ENCODE measurements around the gene ASXL2. TPM values are rescaled to one million over a fixed set of nuclear protein-coding genes. Genes with fewer than 3 reads are reported as not detected.
"Not testable (repeated sequence)": the region's sequence is repeated elsewhere in the genome, so short reads cannot be mapped to it uniquely, and the experiment has no call there.

The ASXL2 gene
- total RNA-seq, 1 experiment from 2014 or later: 34.0 TPM

- ChIA-PET POLR2A (no interaction called here), CTCF (interaction anchor here (0.6 kb wide), 3 partner anchors 27 to 723 kb away, joined by 3 read pairs; no protein-coding TSS in a partner anchor)
- H3K36me3 Mint-ChIP-seq (ENCODE audit: insufficient read depth, unreplicated experiment): no peaks in the 10 kb centered on the region
- intact Hi-C loops (cut with micrococcal nuclease): no loop called here
- no TSS peak for BruUV-seq (replicated peaks)
- no peak overlapping the region for H3K27ac Mint-ChIP-seq (ENCODE audit: low read depth, unreplicated experiment)
- no peaks in the 10 kb centered on the region for H3K9me3 Mint-ChIP-seq (ENCODE audit: unreplicated experiment)
- DNase-seq (ENCODE audit: unreplicated experiment): no peak
- no peaks in the 10 kb centered on the region for H3K4me1 Mint-ChIP-seq (ENCODE audit: insufficient read depth, unreplicated experiment)
- H3K4me3 Mint-ChIP-seq (ENCODE audit: unreplicated experiment): no peak overlapping the region
- no peaks in the 10 kb centered on the region for H3K27me3 Mint-ChIP-seq (ENCODE audit: insufficient read depth, unreplicated experiment)
- TF ChIP-seq, protein P1, sequence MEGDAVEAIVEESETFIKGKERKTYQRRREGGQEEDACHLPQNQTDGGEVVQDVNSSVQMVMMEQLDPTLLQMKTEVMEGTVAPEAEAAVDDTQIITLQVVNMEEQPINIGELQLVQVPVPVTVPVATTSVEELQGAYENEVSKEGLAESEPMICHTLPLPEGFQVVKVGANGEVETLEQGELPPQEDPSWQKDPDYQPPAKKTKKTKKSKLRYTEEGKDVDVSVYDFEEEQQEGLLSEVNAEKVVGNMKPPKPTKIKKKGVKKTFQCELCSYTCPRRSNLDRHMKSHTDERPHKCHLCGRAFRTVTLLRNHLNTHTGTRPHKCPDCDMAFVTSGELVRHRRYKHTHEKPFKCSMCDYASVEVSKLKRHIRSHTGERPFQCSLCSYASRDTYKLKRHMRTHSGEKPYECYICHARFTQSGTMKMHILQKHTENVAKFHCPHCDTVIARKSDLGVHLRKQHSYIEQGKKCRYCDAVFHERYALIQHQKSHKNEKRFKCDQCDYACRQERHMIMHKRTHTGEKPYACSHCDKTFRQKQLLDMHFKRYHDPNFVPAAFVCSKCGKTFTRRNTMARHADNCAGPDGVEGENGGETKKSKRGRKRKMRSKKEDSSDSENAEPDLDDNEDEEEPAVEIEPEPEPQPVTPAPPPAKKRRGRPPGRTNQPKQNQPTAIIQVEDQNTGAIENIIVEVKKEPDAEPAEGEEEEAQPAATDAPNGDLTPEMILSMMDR (IDR thresholded peaks at IDR 0.05; ENCODE audit: unreplicated experiment): no peak
These were observed 42.6 kb upstream of the ASXL2 start for GRCh38 chr2:25920786-25921415.

GRCh38 chr2:25920336-25920735 lies 42.0 kb upstream of the ASXL2 start:
- H3K4me3 Mint-ChIP-seq (ENCODE audit: unreplicated experiment): no peak overlapping the region
- H3K9me3 Mint-ChIP-seq (ENCODE audit: unreplicated experiment): no peaks in the 10 kb centered on the region
- no peaks in the 10 kb centered on the region for H3K4me1 Mint-ChIP-seq (ENCODE audit: insufficient read depth, unreplicated experiment)
- POLR2A ChIA-PET: no interaction called here
- peak; percentile 57 for DNase-seq (ENCODE audit: unreplicated experiment)
- CTCF ChIA-PET: interaction anchor here (0.6 kb wide), 2 partner anchors 98 to 723 kb away, joined by 3 read pairs; no protein-coding TSS in a partner anchor
- no TSS peak for BruUV-seq (replicated peaks)
- no peaks in the 10 kb centered on the region for H3K27me3 Mint-ChIP-seq (ENCODE audit: insufficient read depth, unreplicated experiment)
- TF ChIP-seq, protein P1 (IDR thresholded peaks at IDR 0.05; ENCODE audit: unreplicated experiment): no peak
- no peaks in the 10 kb centered on the region for H3K36me3 Mint-ChIP-seq (ENCODE audit: insufficient read depth, unreplicated experiment)
- intact Hi-C loops (cut with micrococcal nuclease): no loop called here
- H3K27ac Mint-ChIP-seq (ENCODE audit: low read depth, unreplicated experiment): no peak overlapping the region

- Mint-ChIP-seq H3K4me3 (ENCODE audit: unreplicated experiment) (no peak overlapping the region), H3K9me3 (ENCODE audit: unreplicated experiment) (no peaks in the 10 kb centered on the region), H3K4me1 (ENCODE audit: insufficient read depth, unreplicated experiment) (peaks cover 10% of the 10 kb centered on the region), H3K27ac (ENCODE audit: low read depth, unreplicated experiment) (no peak overlapping the region), H3K36me3 (ENCODE audit: insufficient read depth, unreplicated experiment) (no peaks in the 10 kb centered on the region), H3K27me3 (ENCODE audit: insufficient read depth, unreplicated experiment) (no peaks in the 10 kb centered on the region)
- TF ChIP-seq, protein P1 (IDR thresholded peaks at IDR 0.05; ENCODE audit: unreplicated experiment): no peak
- DNase-seq (ENCODE audit: unreplicated experiment): no peak
- ChIA-PET POLR2A (no interaction called here), CTCF (interaction anchor here (0.6 to 1.3 kb wide), 2 partner anchors 33 to 175 kb away, joined by 3 read pairs; no protein-coding TSS in a partner anchor)
- intact Hi-C loops (cut with micrococcal nuclease): no loop called here
- no TSS peak for BruUV-seq (replicated peaks)
These were observed 39.5 kb upstream of the ASXL2 start for GRCh38 chr2:25917832-25918231.

GRCh38 chr2:25917411-25917810 lies 39.1 kb upstream of the ASXL2 start:
- CTCF ChIA-PET: interaction anchor here (1.3 kb wide), 1 partner anchor 33 kb away, joined by 3 read pairs; no protein-coding TSS in a partner anchor
- H3K36me3 Mint-ChIP-seq (ENCODE audit: insufficient read depth, unreplicated experiment); intact Hi-C loops (cut with micrococcal nuclease); POLR2A ChIA-PET; H3K9me3 Mint-ChIP-seq (ENCODE audit: unreplicated experiment); DNase-seq (ENCODE audit: unreplicated experiment); H3K27me3 Mint-ChIP-seq (ENCODE audit: insufficient read depth, unreplicated experiment); H3K27ac Mint-ChIP-seq (ENCODE audit: low read depth, unreplicated experiment); BruUV-seq (replicated peaks); H3K4me3 Mint-ChIP-seq (ENCODE audit: unreplicated experiment): not testable (repeated sequence)
- peaks cover 10% of the 10 kb centered on the region for H3K4me1 Mint-ChIP-seq (ENCODE audit: insufficient read depth, unreplicated experiment)

DNA sequence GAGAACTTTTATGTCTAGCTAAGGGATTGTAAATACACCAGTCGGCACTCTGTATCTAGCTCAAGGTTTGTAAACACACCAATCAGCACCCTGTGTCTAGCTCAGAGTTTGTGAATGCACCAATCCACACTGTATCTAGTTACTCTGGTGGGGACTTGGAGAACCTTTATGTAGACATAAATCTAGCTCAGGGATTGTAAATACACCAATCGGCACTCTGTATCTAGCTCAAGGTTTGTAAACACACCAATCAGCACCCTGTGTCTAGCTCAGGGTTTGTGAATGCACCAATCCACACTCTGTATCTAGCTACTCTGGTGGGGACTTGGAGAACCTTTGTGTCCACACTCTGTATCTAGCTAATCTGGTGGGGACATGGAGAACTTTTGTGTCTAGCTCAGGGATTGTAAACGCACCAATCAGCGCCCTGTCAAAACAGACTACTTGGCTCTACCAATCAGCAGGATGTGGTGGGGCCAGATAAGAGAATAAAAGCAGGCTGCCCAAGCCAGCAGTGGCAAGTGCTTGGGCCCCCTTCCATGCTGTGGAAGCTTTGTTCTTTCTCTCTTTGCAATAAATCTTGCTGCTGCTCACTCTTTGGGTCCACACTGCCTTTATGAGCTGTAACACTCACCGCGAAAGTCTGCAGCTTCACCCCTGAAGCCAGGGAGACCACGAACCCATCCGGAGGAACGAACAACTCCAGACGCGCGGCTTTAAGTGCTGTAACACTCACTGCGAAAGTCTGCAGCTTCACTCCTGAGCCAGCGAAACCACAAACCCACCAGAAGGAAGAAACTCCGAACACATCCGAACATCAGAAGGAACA lies 37.9 kb upstream of the ASXL2 start:
- not testable (repeated sequence) for H3K4me3 Mint-ChIP-seq (ENCODE audit: unreplicated experiment)

DNA sequence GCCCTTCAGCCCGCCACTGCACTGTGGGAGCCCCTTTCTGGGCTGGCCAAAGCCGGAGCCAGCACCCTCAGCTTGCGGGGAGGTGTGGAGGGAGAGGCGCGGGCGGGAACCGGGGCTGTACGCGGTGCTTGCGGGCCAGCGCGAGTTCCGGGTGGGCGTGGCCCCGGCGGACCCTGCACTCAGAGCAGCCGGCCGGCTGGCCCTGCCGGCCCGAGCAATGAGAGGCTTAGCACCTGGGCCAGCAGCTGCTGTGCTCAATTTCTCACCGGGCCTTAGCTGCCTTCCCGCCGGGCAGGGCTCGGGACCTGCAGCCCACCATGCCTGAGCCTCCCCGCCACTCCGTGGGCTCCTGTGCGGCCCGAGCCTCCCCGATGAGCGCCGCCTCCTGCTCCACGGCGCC lies 37.1 kb upstream of the ASXL2 start:
- H3K9me3 Mint-ChIP-seq (ENCODE audit: unreplicated experiment); DNase-seq (ENCODE audit: unreplicated experiment); H3K4me3 Mint-ChIP-seq (ENCODE audit: unreplicated experiment); POLR2A ChIA-PET; H3K27me3 Mint-ChIP-seq (ENCODE audit: insufficient read depth, unreplicated experiment); BruUV-seq (replicated peaks); intact Hi-C loops (cut with micrococcal nuclease); CTCF ChIA-PET; H3K36me3 Mint-ChIP-seq (ENCODE audit: insufficient read depth, unreplicated experiment); H3K27ac Mint-ChIP-seq (ENCODE audit: low read depth, unreplicated experiment): not testable (repeated sequence)
- H3K4me1 Mint-ChIP-seq (ENCODE audit: insufficient read depth, unreplicated experiment): peaks cover 10% of the 10 kb centered on the region

More for the DNA sequence above, 37.9 kb upstream of the ASXL2 start:
- POLR2A ChIA-PET; DNase-seq (ENCODE audit: unreplicated experiment); H3K27ac Mint-ChIP-seq (ENCODE audit: low read depth, unreplicated experiment); H3K27me3 Mint-ChIP-seq (ENCODE audit: insufficient read depth, unreplicated experiment); H3K9me3 Mint-ChIP-seq (ENCODE audit: unreplicated experiment); BruUV-seq (replicated peaks); CTCF ChIA-PET; H3K36me3 Mint-ChIP-seq (ENCODE audit: insufficient read depth, unreplicated experiment); intact Hi-C loops (cut with micrococcal nuclease): not testable (repeated sequence)
- H3K4me1 Mint-ChIP-seq (ENCODE audit: insufficient read depth, unreplicated experiment): peaks cover 10% of the 10 kb centered on the region

GRCh38 chr2:25913696-25913973 lies 35.3 kb upstream of the ASXL2 start:
- H3K36me3 Mint-ChIP-seq (ENCODE audit: insufficient read depth, unreplicated experiment); H3K4me3 Mint-ChIP-seq (ENCODE audit: unreplicated experiment); CTCF ChIA-PET; intact Hi-C loops (cut with micrococcal nuclease); H3K27me3 Mint-ChIP-seq (ENCODE audit: insufficient read depth, unreplicated experiment); DNase-seq (ENCODE audit: unreplicated experiment); H3K27ac Mint-ChIP-seq (ENCODE audit: low read depth, unreplicated experiment); BruUV-seq (replicated peaks); H3K9me3 Mint-ChIP-seq (ENCODE audit: unreplicated experiment): not testable (repeated sequence)
- H3K4me1 Mint-ChIP-seq (ENCODE audit: insufficient read depth, unreplicated experiment): peaks cover 10% of the 10 kb centered on the region
- POLR2A ChIA-PET: interaction anchor here (0.6 kb wide), 1 partner anchor 13 kb away, joined by 3 read pairs; no protein-coding TSS in a partner anchor
